NCI-H1436 treated with DMSO at 0.1 percent for 48 hours (cell line): Measurements from ENCODE around the gene ALB.
A peak's percentile ranks its signal among the peaks of the same experiment; 100 is the strongest.

Experiments used
- DNase-seq: peaks from one replicate; lab custom pipeline; 2025; lab: John Stamatoyannopoulos, UW

The ALB gene

GRCh38 chr4:73431813-73432168 is 27.7 kb downstream of the ALB start:
- DNase-seq = no peak

GRCh38 chr4:73432169-73433000 is 28.3 kb downstream of the ALB start:
- DNase-seq = no peak

GRCh38 chr4:73433140-73433539 is 29.1 kb downstream of the ALB start:
- DNase-seq = no peak

- no peak for DNase-seq
These were observed 30.2 kb downstream of the ALB start for GRCh38 chr4:73434311-73434710.

GRCh38 chr4:73435984-73436383 is 31.9 kb downstream of the ALB start, which contains the start of gene AFP:
TSS of gene AFP (plus strand) at chr4:73436221. CDS start at chr4:73436263, 42 bp downstream.
- DNase-seq = no peak

- DNase-seq = no peak
These were observed 32.8 kb downstream of the ALB start for GRCh38 chr4:73436674-73437557.

- no peak for DNase-seq
These were observed 33.5 kb downstream of the ALB start for GRCh38 chr4:73437558-73437956.

- DNase-seq = no peak
These were observed 34.0 kb downstream of the ALB start for GRCh38 chr4:73438048-73438447.

- no peak for DNase-seq
These were observed 34.6 kb downstream of the ALB start for GRCh38 chr4:73438582-73439215.

- no peak for DNase-seq
These were observed 35.4 kb downstream of the ALB start for GRCh38 chr4:73439445-73439844.

GRCh38 chr4:73439991-73440390 is 35.9 kb downstream of the ALB start:
- DNase-seq = no peak

GRCh38 chr4:73440653-73441052 is 36.6 kb downstream of the ALB start:
- DNase-seq = no peak

- no peak for DNase-seq
These were observed 38.2 kb downstream of the ALB start for GRCh38 chr4:73442275-73442674.

- no peak for DNase-seq
These were observed 39.1 kb downstream of the ALB start for GRCh38 chr4:73443224-73443623.

- no peak for DNase-seq
These were observed 41.6 kb downstream of the ALB start for GRCh38 chr4:73445383-73446335.

GRCh38 chr4:73446336-73446938 is 42.4 kb downstream of the ALB start:
- DNase-seq = peak; percentile 45

- no peak for DNase-seq
These were observed 43.6 kb downstream of the ALB start for GRCh38 chr4:73447671-73448070.

GRCh38 chr4:73448448-73449203 is 44.5 kb downstream of the ALB start:
- DNase-seq = no peak

- no peak for DNase-seq
These were observed 46.4 kb downstream of the ALB start for GRCh38 chr4:73450398-73451004.

GRCh38 chr4:73451404-73451803 is 47.3 kb downstream of the ALB start:
- DNase-seq = no peak
